ENCODE measurements around the gene SKIC3.

The SKIC3 gene

DNA sequence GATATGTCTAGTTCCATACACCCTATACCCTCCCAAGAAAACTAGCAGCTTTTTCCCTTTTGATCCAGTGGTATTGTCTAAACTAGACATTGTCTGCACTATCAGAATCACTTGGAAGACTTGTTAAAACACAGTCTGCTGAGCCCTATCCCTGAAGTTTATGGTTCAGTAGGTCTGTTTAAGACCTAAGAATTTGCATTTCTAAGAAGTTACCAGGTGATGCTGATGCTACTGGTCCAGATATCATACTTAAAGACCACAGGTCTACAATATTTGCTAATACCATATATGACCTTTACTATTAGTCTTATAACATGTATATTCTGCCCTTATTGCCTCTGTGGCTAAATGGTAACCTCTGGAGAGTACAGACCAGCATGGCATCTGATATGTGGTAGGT lies 23.3 kb downstream of the SKIC3 start:
- DNase-seq (ENCODE audit: low read depth in 2 of 2): no peak

DNA sequence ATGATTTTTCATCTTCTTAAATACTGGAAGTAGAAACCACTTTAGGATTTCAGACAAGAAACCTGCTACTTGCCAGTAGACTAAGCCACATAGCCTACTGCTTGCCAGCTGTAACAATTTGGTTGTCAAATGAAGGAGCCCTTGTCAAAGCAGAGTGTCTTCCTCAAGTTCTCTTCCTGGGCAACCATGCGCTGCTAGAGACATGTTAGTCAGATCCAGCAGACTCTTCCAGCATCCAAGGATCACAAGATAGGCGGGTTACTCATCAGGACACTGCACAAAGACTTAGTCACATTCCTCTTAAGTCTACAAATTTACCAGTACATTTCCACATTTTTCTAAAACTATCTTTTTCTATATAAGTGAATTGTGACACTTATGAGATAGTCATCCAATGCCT lies 24.4 kb downstream of the SKIC3 start:
- no peak for DNase-seq (ENCODE audit: low read depth in 2 of 2)

DNA sequence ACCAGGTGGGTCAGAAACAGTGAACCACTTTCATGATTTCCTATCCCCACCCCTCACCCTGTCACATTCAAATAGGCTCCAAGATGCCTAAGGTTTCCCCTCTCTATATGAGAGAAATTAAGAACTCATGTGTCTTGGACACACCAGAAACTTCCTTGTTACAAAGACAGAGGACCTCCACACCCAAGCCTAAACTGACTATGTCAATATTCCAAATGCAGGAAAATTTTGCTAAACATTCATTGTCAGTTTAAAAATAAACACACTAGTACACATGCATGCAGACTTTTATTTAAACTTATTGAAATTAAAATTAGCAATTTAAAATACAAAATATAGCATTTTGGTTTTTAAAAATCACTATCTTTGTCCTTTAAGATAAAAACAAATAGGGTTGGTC lies 26.2 kb downstream of the SKIC3 start:
- no peak for DNase-seq (ENCODE audit: low read depth in 2 of 2)

DNA sequence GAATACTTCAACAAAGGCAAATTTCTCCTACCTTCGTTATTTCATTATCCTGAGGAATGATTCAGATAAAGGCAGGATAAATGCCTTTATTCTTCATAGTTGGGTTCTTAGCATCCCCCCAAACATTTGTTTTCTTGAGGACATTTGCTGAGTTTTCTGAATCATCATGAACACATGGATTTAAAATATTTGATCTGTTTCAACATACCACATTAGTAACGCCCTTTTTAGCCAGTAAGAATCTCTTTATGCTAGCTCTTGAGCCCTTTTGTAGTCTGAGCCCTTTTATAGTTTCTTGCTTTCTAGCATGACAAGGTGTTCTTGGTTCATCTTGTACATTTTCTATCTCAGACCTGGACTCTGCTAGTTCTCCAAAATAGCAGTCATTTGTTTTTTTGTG lies 27.9 kb downstream of the SKIC3 start:
- no peak for DNase-seq (ENCODE audit: low read depth in 2 of 2)

DNA sequence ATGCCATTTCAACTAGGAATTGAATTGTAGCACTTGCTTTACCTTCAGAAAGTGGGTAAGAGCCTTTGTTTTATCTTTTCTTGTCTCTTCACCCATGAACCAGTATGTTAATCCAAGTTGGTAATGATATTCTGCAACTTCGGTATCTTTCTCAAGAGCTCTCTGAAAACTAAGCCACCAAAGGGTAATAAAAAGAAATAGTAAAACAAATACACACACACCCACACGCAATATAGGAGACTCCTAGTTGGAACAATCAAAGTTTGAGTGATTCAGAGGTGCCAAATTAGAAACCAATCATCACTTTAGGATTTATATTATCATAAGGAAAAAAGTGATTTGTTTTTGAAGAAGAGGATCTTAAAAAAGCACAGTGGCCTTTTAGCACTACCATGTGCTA lies 30.4 kb downstream of the SKIC3 start:
- DNase-seq (ENCODE audit: low read depth in 2 of 2): no peak

DNA sequence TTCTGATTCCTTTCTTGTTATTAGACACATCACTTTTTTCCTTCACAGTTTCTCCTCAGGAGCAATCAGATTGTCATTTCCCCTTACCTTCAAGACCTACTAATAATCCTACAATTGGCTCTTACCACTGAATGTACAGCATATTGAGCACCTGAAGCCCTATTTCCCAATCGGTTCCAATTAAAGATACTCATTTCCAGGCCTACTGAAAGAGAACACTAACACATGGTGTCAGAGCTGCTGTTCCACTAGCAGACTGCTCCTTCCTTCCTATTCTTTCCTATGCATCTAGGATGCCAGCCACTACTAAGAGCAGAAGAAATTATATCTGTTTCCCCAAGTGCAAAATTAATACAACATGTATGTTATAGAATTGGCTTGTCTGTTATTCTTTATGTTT lies 34.6 kb downstream of the SKIC3 start:
- DNase-seq (ENCODE audit: low read depth in 2 of 2): no peak

DNA sequence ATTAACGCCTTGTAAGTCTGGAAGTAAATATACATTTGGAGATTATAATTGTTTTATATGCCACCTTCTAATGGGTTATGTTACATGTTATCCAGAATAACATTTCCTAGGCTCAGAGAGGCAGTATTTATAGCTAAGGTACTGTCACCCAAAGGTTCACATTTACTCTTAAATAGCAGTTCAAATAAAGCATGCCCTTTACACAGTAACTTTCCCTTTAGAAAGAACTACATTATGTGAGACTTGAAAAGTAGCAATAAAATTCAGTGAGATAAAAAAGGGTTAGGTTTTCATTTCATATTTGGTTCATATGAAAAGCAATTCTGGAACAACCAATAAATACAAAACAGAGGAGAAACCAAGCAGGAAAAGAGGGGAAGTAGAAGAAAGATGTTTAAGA lies 35.1 kb downstream of the SKIC3 start:
- DNase-seq (ENCODE audit: low read depth in 2 of 2): no peak

DNA sequence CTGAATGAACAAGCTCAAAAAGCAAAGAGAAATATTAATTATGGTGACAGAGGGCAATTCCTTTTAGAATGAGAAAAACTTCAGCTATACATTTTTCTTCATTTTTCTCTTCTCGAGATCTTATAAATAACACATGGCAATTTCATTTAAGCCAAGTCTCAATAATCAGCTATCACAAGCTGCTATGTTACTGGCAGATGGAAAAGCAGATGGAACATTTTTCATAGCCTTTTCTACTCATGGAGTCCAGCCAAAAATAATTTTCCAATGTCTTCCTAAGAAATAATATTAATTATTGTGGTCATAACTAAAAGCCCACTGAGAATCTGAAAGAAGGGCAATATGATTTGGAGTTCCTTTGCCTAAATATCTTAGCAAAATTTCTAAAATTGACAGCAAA lies 35.6 kb downstream of the SKIC3 start:
- no peak for DNase-seq (ENCODE audit: low read depth in 2 of 2)

DNA sequence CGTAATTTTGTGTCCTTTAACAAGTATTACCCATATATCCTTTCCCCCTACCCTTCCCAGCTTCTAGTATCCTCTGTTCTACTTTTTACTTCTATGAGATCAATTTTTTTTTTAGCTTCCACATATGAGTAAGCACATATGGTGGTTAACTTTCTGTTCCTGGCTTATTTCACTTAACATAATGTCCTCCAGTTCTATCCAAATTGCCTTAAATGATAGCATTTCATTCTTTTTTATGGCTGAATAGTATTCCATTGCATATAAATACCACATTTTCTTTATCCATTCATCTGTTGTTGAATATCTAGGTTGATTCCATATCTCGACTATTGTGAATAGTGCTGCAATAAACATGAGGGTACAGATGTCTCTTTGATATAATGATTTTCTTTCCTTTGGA lies 36.4 kb downstream of the SKIC3 start:
- no peak for DNase-seq (ENCODE audit: low read depth in 2 of 2)

DNA sequence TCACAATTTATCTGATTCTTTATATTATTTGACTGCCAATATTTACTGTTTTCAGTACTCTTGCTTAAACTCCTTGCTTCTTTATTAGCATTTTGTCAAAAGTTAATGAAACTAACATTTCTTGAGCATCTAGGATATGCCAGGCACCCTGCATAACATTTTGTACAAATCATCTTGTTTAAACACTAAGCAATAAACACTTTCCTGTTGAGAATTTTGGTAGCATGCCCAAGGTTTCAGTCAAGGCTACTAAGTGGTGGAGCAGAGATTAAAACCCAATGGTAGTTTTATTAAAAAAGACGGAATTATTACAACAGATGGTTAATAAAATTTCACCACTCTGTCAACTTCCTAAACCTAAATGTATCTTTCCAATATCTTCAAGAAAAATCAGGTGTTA lies 43.2 kb downstream of the SKIC3 start:
- no peak for DNase-seq (ENCODE audit: low read depth in 2 of 2)

DNA sequence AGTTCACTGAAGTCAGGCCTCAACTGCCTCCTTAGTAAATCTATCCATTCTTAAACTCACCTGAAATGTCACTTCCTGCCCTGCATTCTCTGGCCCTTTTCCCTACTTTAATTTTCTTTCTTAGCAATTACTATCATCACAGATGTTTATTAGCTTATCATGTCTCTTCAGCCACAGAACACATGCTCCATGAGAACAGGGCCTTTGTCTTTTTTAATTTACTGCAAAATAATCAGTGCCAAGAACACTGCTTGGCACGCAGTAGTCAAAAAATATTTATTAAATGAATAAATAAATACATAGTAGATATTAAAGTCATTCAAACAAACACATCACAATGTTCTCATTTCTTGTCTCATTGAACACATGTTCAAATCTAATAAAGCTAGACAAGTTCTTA lies 46.2 kb downstream of the SKIC3 start:
- DNase-seq (ENCODE audit: low read depth in 2 of 2): no peak
